Measurements from ENCODE around the gene CXXC1. TPM values are rescaled to one million over a fixed set of nuclear protein-coding genes. Genes with fewer than 3 reads are reported as not detected.
"Not testable (repeated sequence)": the region's sequence is repeated elsewhere in the genome, so short reads cannot be mapped to it uniquely, and the experiment has no call there.

CXXC1 gene
- total and polyA plus RNA-seq, 12 donors: 22.1 to 66.6 (median 26.7) TPM

DNA sequence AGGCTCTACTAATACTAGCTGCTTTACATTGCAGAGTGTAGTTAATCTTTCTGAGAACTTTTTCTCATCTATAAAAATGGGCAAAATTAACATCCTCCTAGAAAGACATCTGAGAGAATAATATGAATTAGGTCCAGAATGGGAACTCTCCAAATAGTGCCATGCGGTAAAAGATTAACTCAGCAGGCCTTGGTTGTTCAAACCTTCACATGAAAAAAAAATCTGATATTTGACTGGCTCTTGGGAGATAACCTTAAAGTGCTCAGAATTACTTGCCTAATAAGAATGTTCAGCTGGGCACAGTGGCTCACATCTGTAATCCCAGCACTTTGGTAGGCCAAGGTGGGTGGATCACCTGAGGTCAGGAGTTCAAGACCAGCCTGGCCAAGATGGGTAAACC is 5.5 kb upstream of the CXXC1 start:
- peaks cover 0 to 4% (median 0%) of the 10 kb centered on the region in 7 donors for H3K27me3 ChIP-seq
- intact Hi-C loops (cut with DNase I): no loop called here
- H3K36me3 ChIP-seq: no peaks in the 10 kb centered on the region
- TF ChIP-seq, protein P1, sequence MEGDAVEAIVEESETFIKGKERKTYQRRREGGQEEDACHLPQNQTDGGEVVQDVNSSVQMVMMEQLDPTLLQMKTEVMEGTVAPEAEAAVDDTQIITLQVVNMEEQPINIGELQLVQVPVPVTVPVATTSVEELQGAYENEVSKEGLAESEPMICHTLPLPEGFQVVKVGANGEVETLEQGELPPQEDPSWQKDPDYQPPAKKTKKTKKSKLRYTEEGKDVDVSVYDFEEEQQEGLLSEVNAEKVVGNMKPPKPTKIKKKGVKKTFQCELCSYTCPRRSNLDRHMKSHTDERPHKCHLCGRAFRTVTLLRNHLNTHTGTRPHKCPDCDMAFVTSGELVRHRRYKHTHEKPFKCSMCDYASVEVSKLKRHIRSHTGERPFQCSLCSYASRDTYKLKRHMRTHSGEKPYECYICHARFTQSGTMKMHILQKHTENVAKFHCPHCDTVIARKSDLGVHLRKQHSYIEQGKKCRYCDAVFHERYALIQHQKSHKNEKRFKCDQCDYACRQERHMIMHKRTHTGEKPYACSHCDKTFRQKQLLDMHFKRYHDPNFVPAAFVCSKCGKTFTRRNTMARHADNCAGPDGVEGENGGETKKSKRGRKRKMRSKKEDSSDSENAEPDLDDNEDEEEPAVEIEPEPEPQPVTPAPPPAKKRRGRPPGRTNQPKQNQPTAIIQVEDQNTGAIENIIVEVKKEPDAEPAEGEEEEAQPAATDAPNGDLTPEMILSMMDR (IDR thresholded peaks at IDR 0.05): no peak
- H3K4me1 ChIP-seq: peaks cover 0 to 18% (median 5%) of the 10 kb centered on the region in 9 donors
- DNase-seq: no peak
- WGBS, 2 donors: 90 to 93% methylated on average over 1 of the region's 1 CpG
- H3K27ac ChIP-seq: no peak overlapping the region
- H3K9me3 ChIP-seq: no peaks in the 10 kb centered on the region
- H3K4me3 ChIP-seq: no peak overlapping the region
- no peak for ATAC-seq

DNA sequence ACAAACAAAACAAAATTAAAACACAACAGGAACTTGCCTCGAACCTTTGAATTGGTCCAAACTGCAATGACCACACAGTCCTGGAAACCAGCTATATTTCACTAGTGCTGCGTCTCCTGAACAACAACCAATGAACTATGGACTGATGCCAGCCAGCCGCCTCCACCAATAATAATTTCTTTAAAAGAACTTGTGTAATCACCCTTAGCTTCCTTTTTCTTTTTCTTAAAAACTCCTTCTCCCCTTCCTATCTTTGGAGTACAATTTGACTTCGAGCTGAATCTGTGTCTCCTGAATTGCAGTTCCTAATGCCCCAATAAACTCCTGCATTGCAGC is 1.6 kb upstream of the CXXC1 start:
- H3K4me3 ChIP-seq: no peak overlapping the region
- H3K36me3 ChIP-seq: peaks cover 0 to 22% (median 8%) of the 10 kb centered on the region in 9 donors
- no peak for DNase-seq
- H3K27ac ChIP-seq: no peak overlapping the region
- intact Hi-C loops (cut with DNase I): loop anchor here in 5 of 10 donors (5.0 to 10.0 kb wide), 3 partner anchors 83 to 756 kb away; partner anchors contain the start of gene SKA1 (in 3 of the 5)
- H3K27me3 ChIP-seq: peaks cover 0 to 2% (median 0%) of the 10 kb centered on the region in 7 donors
- WGBS, 2 donors: 87 to 90% methylated on average over 4 of the region's 4 CpGs
- ATAC-seq: no peak
- peaks cover 0 to 22% (median 11%) of the 10 kb centered on the region in 9 donors for H3K4me1 ChIP-seq
- no peaks in the 10 kb centered on the region for H3K9me3 ChIP-seq
- TF ChIP-seq, protein P1 (IDR thresholded peaks at IDR 0.05): no peak

GRCh38 chr18:50288348-50289107 is 1.0 kb upstream of the CXXC1 start:
- not testable (repeated sequence) for H3K9me3 ChIP-seq, H3K27me3 ChIP-seq, DNase-seq
- peaks cover 0 to 22% (median 11%) of the 10 kb centered on the region in 9 donors for H3K4me1 ChIP-seq
- 76 to 78% methylated on average over 21 of the region's 21 CpGs for WGBS, 2 donors
- peak in 1 of 8 donors; percentile 1 for ATAC-seq
- H3K36me3 ChIP-seq: peaks cover 0 to 27% (median 8%) of the 10 kb centered on the region in 9 donors
- peak overlapping the region; percentile 61 to 91 (median 86) for H3K27ac ChIP-seq
- H3K4me3 ChIP-seq: peak overlapping the region; percentile 47 to 94 (median 70)
- intact Hi-C loops (cut with DNase I): loop anchor here in 5 of 10 donors (5.0 to 10.0 kb wide), 3 partner anchors 84 to 756 kb away; partner anchors contain the start of gene SKA1 (in 3 of the 5)

- H3K36me3 ChIP-seq: peaks cover 0 to 41% (median 8%) of the 10 kb centered on the region in 9 donors
- peak in 7 of 8 donors; percentile 0 to 20 (median 12) for ATAC-seq
- peaks cover 0 to 27% (median 15%) of the 10 kb centered on the region in 9 donors for H3K4me1 ChIP-seq
- intact Hi-C loops (cut with DNase I): loop anchor here in 5 of 10 donors (5.0 to 10.0 kb wide), 3 partner anchors 85 to 758 kb away; partner anchors contain the start of gene SKA1 (in 3 of the 5)
- peaks cover 0 to 2% (median 0%) of the 10 kb centered on the region in 7 donors for H3K27me3 ChIP-seq
- H3K9me3 ChIP-seq: no peaks in the 10 kb centered on the region
- TF ChIP-seq, protein P1 (IDR thresholded peaks at IDR 0.05): no peak
- peak overlapping the region; percentile 60 to 94 (median 70) for H3K4me3 ChIP-seq
- peak in 1 of 2 donors; percentile 23 for DNase-seq
- H3K27ac ChIP-seq: peak overlapping the region; percentile 61 to 91 (median 86)
- 1% methylated on average over 27 of the region's 27 CpGs for WGBS, 2 donors
These were observed 458 bp downstream of the CXXC1 start for GRCh38 chr18:50287028-50287440.
